Neural cell (in vitro differentiated cells): ENCODE data around the gene GPER1.

Experiments used
- TAF1 ChIP-seq: IDR thresholded peaks from 2 replicates; pipeline ENCODE4 v1.6.1; 2012; ENCODE audit warnings: low read depth
- TF ChIP-seq, protein P1 (sequence below): fragments of 450-650 bp; IDR thresholded peaks from 2 replicates; pipeline ENCODE4 v1.5.1; 2014; ENCODE audit warnings: antibody characterized with exemption, mild to moderate bottlenecking, moderate library complexity; ENCODE audit not compliant: poor library complexity, severe bottlenecking

DNA sequence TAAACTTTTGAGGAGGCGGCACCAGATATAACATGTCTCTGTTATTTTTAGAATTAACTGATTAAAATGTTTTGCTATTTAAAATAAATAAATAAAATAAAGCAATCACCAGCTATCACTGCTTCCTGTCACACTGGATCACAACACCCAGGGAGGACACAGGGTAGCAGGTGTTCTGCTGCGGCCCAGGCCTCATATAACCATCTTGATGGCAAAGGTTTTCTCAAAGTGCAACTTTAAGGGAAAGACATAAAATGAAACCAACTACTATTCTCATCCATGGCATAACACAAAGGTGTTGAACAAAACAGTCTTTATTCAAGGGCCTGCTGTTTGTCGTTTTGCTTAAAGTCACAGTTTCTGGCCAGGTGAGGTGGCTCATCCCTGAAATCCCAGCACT lies 23.2 kb downstream of the GPER1 start:
- TF ChIP-seq, protein P1, sequence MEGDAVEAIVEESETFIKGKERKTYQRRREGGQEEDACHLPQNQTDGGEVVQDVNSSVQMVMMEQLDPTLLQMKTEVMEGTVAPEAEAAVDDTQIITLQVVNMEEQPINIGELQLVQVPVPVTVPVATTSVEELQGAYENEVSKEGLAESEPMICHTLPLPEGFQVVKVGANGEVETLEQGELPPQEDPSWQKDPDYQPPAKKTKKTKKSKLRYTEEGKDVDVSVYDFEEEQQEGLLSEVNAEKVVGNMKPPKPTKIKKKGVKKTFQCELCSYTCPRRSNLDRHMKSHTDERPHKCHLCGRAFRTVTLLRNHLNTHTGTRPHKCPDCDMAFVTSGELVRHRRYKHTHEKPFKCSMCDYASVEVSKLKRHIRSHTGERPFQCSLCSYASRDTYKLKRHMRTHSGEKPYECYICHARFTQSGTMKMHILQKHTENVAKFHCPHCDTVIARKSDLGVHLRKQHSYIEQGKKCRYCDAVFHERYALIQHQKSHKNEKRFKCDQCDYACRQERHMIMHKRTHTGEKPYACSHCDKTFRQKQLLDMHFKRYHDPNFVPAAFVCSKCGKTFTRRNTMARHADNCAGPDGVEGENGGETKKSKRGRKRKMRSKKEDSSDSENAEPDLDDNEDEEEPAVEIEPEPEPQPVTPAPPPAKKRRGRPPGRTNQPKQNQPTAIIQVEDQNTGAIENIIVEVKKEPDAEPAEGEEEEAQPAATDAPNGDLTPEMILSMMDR: no peak
- no peak for TF ChIP-seq TAF1
